GM12878 (cell line): ENCODE data around the gene OR56A5. TPM values are rescaled to one million over a fixed set of nuclear protein-coding genes. Genes with fewer than 3 reads are reported as not detected.

Experiments
- ATAC-seq: fragments of 200-7000 bp; cut with Tn5 transposase; 3 replicates; pipeline ENCODE4 v1.9.1; 2020; ENCODE audit warnings: mild to moderate bottlenecking, moderate library complexity
- BruUV-seq: library from RNA; stranded (reverse); fragments of 400-500 nt; replicated peaks from 2 replicates; lab custom pipeline; 2021; lab: Mats Ljungman, UMichigan
- CTCF ChIA-PET: fragments of 300-600 bp; sonication (Branson Sonifier 250); formaldehyde crosslinking; extraction: SDS; loops from one replicate; lab custom pipeline; 2021; ENCODE audit warnings: inconsistent platforms; lab: Yijun Ruan, JAX
- POLR2A ChIA-PET: fragments of 350-600 bp; formaldehyde crosslinking; extraction: SDS; loops from one replicate; lab custom pipeline; 2021; ENCODE audit warnings: inconsistent platforms; lab: Charles Lee
- RAD21 ChIA-PET: fragments of 300-600 bp; sonication (Branson Sonifier 250); formaldehyde crosslinking; loops from one replicate; lab custom pipeline; 2023; ENCODE audit warnings: antibody characterized with exemption; ENCODE audit not compliant: unreplicated experiment; lab: Charles Lee
- SMC1A ChIA-PET: fragments of 300-600 bp; sonication (Branson Sonifier 250); formaldehyde crosslinking; loops from one replicate; lab custom pipeline; 2023; ENCODE audit not compliant: unreplicated experiment, uncharacterized antibody; lab: Charles Lee
- DNase-seq: peaks from one replicate; pipeline ENCODE4 v3.0.0-alpha.2; 2011; ENCODE audit warnings: low read depth, low spot score
- FAIRE-seq: peaks from 3 replicates; lab custom pipeline; 2011; peaks lifted over from hg19 to GRCh38; lab: Jason Lieb, UNC
- H2AFZ ChIP-seq: 2 replicates; pipeline ENCODE4 v1.6.0; 2011; ENCODE audit warnings: low read depth, low read length, control low read depth; ENCODE audit not compliant: control insufficient read depth
- H3K27ac ChIP-seq: 2 replicates; pipeline ENCODE4 v1.5.1; 2011; ENCODE audit warnings: control low read depth; ENCODE audit not compliant: control insufficient read depth, insufficient read depth
- H3K27me3 ChIP-seq, 2 experiments: replicated peaks in 1 of 2; 2 replicates each; pipeline versions ENCODE4 v1.6.0 to v1.6.1; 2011; ENCODE audit warnings: low read length in 1 of 2; ENCODE audit not compliant: control insufficient read depth in 2 of 2, insufficient read depth in 2 of 2
- H3K36me3 ChIP-seq, 2 experiments: 2 replicates each; pipeline ENCODE4 v1.5.1; 2011; ENCODE audit warnings: low read length in 1 of 2; ENCODE audit not compliant: control insufficient read depth in 2 of 2, insufficient read depth in 2 of 2
- H3K4me1 ChIP-seq: 2 replicates; pipeline ENCODE4 v1.6.1; 2011; ENCODE audit warnings: mild to moderate bottlenecking, low read length, moderate library complexity, mixed read lengths; ENCODE audit not compliant: control insufficient read depth, insufficient read depth
- H3K4me2 ChIP-seq: 2 replicates; pipeline ENCODE4 v1.6.0; 2011; ENCODE audit warnings: control low read depth; ENCODE audit not compliant: control insufficient read depth, insufficient read depth
- H3K4me3 ChIP-seq: fragments of 200-600 bp; sonication (generic); 2 replicates; pipeline ENCODE4 v1.5.1; 2016
- H3K79me2 ChIP-seq: 2 replicates; pipeline ENCODE4 v1.6.0; 2011; ENCODE audit warnings: low read length; ENCODE audit not compliant: control insufficient read depth, insufficient read depth
- H3K9ac ChIP-seq: 2 replicates; pipeline ENCODE4 v1.8.0; 2011; ENCODE audit warnings: low read length, control low read depth, mixed read lengths; ENCODE audit not compliant: control insufficient read depth, insufficient read depth
- H3K9me3 ChIP-seq: replicated peaks from 3 replicates; pipeline ENCODE4 v1.5.1; 2011; ENCODE audit warnings: mild to moderate bottlenecking, low read length; ENCODE audit not compliant: control insufficient read depth, insufficient read depth
- H4K20me1 ChIP-seq: 2 replicates; pipeline ENCODE4 v1.6.0; 2011; ENCODE audit not compliant: control insufficient read depth, insufficient read depth
- BMI1 ChIP-seq: fragments of 450-650 bp; IDR thresholded peaks from 2 replicates; pipeline ENCODE4 v1.6.1; 2016; ENCODE audit warnings: mild to moderate bottlenecking, moderate library complexity, borderline replicate concordance
- CBX5 ChIP-seq: sonication (generic); IDR thresholded peaks from 2 replicates; pipeline ENCODE4 v1.6.1; 2016; ENCODE audit warnings: low read depth, moderate library complexity, mild to moderate bottlenecking, inconsistent platforms
- CHD4 ChIP-seq: fragments of 200-600 bp; sonication (generic); IDR thresholded peaks from 2 replicates; pipeline ENCODE4 v1.6.1; 2016; ENCODE audit warnings: mild to moderate bottlenecking
- CREB1 ChIP-seq: IDR thresholded peaks from 2 replicates; pipeline ENCODE4 v1.6.1; 2012; ENCODE audit warnings: low read depth, mild to moderate bottlenecking, inconsistent platforms
- EZH2 ChIP-seq: IDR thresholded peaks from 2 replicates; pipeline ENCODE4 v1.6.1; 2012; ENCODE audit warnings: low read depth, mild to moderate bottlenecking, control low read depth, inconsistent platforms, low read length, borderline replicate concordance; ENCODE audit not compliant: control insufficient read depth
- MEF2A ChIP-seq: IDR thresholded peaks from 2 replicates; pipeline ENCODE4 v1.6.1; 2011; ENCODE audit warnings: low read depth, mild to moderate bottlenecking, low read length, moderate library complexity; ENCODE audit not compliant: insufficient read depth
- MYC ChIP-seq: IDR thresholded peaks from 2 replicates; pipeline ENCODE4 v1.6.1; 2011; ENCODE audit warnings: mild to moderate bottlenecking, low read length, moderate library complexity, inconsistent platforms; ENCODE audit not compliant: insufficient read depth, insufficient replicate concordance, insufficient read length, severe bottlenecking
- RAD21 ChIP-seq: IDR thresholded peaks from 2 replicates; pipeline ENCODE4 v1.6.1; 2011; ENCODE audit warnings: mild to moderate bottlenecking, low read depth, low read length, moderate library complexity; ENCODE audit not compliant: insufficient read depth
- SPI1 ChIP-seq: IDR thresholded peaks from 2 replicates; pipeline ENCODE4 v1.6.1; 2011; ENCODE audit warnings: low read depth, mild to moderate bottlenecking, low read length, moderate library complexity, borderline replicate concordance; ENCODE audit not compliant: insufficient read depth
- TAF1 ChIP-seq: IDR thresholded peaks from 2 replicates; pipeline ENCODE4 v1.6.1; 2011; ENCODE audit warnings: mild to moderate bottlenecking, low read depth, low read length, borderline replicate concordance
- ZNF217 ChIP-seq: fragments of 450-650 bp; IDR thresholded peaks from 2 replicates; pipeline ENCODE4 v1.6.1; 2017; ENCODE audit warnings: antibody characterized with exemption, mild to moderate bottlenecking
- ZNF622 ChIP-seq: fragments of 450-650 bp; IDR thresholded peaks from 2 replicates; pipeline ENCODE4 v1.6.1; 2017; ENCODE audit warnings: mild to moderate bottlenecking, inconsistent platforms
- ZSCAN29 ChIP-seq: fragments of 450-650 bp; IDR thresholded peaks from 2 replicates; pipeline ENCODE4 v1.6.1; 2017; ENCODE audit warnings: mild to moderate bottlenecking, moderate library complexity
- WGBS: methylation state at CpG from one replicate; pipeline ENCODE4 v1.1.6; 2016; ENCODE audit warnings: low lambda C conversion rate; ENCODE audit not compliant: insufficient replicate concordance, insufficient coverage; ENCODE audit errors: missing lambda C conversion rate; 5-methylcytosine and 5-hydroxymethylcytosine counted together
- in situ Hi-C: fragments of 300-500 bp; cut with MboI; formaldehyde crosslinking; loops from 9 replicates; pipeline ENCODE4 v1.14.3; 2018; ENCODE audit warnings: mixed read lengths
- intact Hi-C: fragments of 100-400 bp; cut with micrococcal nuclease; formaldehyde crosslinking; loops from one replicate; pipeline ENCODE4 v1.14.2; 2022; ENCODE audit not compliant: unreplicated experiment
- polyA plus RNA-seq, 11 experiments: library from polyadenylated mRNA; depleted of rRNA in 4 of 11; unstranded in 6 of 11; stranded (reverse) in 5 of 11; fragments of >200 nt; fragmentation: Nextera tagmentation in 4 of 11; fragmentation: Illumina TruSeq in 1 of 11; extraction: Ambion mirVana in 4 of 11; extraction: Trizol in 1 of 11; gene quantifications; 1 replicate in 1 of 11; 2 replicates in 10 of 11; pipeline versions ENCODE4 v1.2.1 to v1.2.3, GENCODE V29; 2011 to 2016; ENCODE audit warnings: inconsistent platforms in 2 of 11, missing spikeins in 2 of 11, low read depth in 1 of 11
- total RNA-seq, 4 experiments: library from RNA; depleted of rRNA in 3 of 4; stranded (reverse); fragments of >200 nt in 3 of 4; fragmentation: Illumina TruSeq in 1 of 4; extraction: Trizol in 1 of 4; gene quantifications; 2 replicates each; pipeline versions ENCODE4 v1.2.1 to v1.2.3, GENCODE V29; 2013 to 2021
- TF ChIP-seq, protein P1 (sequence below): IDR thresholded peaks from 2 replicates; pipeline ENCODE4 v1.6.1; 2011; ENCODE audit warnings: low read depth, mild to moderate bottlenecking, low read length, moderate library complexity, borderline replicate concordance; ENCODE audit errors: extremely low read depth
- TF ChIP-seq, protein P2 (sequence below): fragments of 450-650 bp; IDR thresholded peaks from 2 replicates; pipeline ENCODE4 v1.6.1; 2017; ENCODE audit warnings: mild to moderate bottlenecking
- TF ChIP-seq, protein P3 (sequence below): fragments of 450-650 bp; IDR thresholded peaks from 2 replicates; pipeline ENCODE4 v1.6.1; 2017; ENCODE audit warnings: mild to moderate bottlenecking, moderate library complexity

The OR56A5 gene
- total and polyA plus RNA-seq, 10 of the 15 experiments (the other 5 are each of a cell fraction or from before 2014, with no cell fraction given) = not detected

DNA sequence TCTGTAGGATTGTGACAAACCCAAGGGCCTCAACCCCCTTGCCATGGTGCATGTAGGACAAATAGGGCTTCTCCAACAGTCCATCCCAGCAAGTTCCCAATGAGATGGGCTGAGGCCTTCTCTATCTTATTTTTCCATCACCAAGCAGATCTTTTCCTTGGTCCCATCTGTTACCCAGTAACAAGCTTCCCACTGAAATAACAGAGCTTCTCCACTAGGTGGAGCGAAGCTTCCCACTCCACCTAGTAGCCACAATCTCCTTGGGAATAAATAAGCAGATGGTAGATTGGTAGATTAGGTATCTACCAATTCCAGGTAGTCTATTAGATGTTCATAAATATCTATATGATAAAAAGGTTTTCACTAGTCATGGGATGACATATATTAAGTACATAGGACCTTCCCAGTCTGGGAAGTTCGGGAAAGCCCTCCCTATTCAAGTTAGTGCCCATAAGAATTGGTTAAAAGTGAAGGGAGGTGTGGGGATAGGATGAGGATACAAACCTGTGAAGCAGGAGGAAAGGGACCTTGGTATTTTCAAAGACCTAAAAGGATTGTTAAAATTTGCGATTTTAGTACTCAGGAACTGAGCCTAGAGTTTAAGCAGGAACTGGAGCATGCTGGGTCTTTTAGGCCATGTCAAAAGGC lies 24.4 kb upstream of the OR56A5 start:
- Histone ChIP-seq H3K9ac (no peak overlapping the region), H4K20me1 (no peaks in the 10 kb centered on the region), H3K9me3 (no peaks in the 10 kb centered on the region), H3K27me3 (no peaks in the 10 kb centered on the region), H2AFZ (no peak overlapping the region), H3K4me3 (no peak overlapping the region), H3K27ac (no peak overlapping the region), H3K79me2 (no peaks in the 10 kb centered on the region), H3K36me3 (no peaks in the 10 kb centered on the region), H3K4me1 (no peaks in the 10 kb centered on the region), H3K4me2 (no peak overlapping the region)
- RAD21 ChIA-PET = interaction anchor here (0.9 to 1.3 kb wide), 2 partner anchors 313 to 370 kb away, joined by 3 read pairs; no protein-coding TSS in a partner anchor
- no TSS peak for BruUV-seq
- CTCF ChIA-PET = interaction anchor here (0.6 to 1.9 kb wide), 6 partner anchors 17 to 1993 kb away, joined by 3 to 14 read pairs (median 4); no protein-coding TSS in a partner anchor
- peak; percentile 52; the same call in 2 of the 3 replicates for ATAC-seq
- POLR2A ChIA-PET = no interaction called here
- SMC1A ChIA-PET = interaction anchor here (0.7 to 0.8 kb wide), 2 partner anchors 14 to 209 kb away, joined by 3 read pairs; partner anchors contain the start of gene OR56A4
- FAIRE-seq = no peak
- intact Hi-C loops (no loop called here), in situ Hi-C loops (no loop called here)
- 18% methylated on average over 3 of the region's 3 CpGs for WGBS
- DNase-seq = no peak
- TF ChIP-seq CHD4 (no peak), BMI1 (no peak), MEF2A (no peak), EZH2 (no peak), CREB1 (no peak), ZSCAN29 (no peak), RAD21 (peak; percentile 37), CBX5 (no peak), SPI1 (no peak), ZNF622 (no peak), TAF1 (no peak), MYC (no peak), ZNF217 (no peak)
- TF ChIP-seq, protein P1, sequence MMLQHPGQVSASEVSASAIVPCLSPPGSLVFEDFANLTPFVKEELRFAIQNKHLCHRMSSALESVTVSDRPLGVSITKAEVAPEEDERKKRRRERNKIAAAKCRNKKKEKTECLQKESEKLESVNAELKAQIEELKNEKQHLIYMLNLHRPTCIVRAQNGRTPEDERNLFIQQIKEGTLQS = no peak
- TF ChIP-seq, protein P2, sequence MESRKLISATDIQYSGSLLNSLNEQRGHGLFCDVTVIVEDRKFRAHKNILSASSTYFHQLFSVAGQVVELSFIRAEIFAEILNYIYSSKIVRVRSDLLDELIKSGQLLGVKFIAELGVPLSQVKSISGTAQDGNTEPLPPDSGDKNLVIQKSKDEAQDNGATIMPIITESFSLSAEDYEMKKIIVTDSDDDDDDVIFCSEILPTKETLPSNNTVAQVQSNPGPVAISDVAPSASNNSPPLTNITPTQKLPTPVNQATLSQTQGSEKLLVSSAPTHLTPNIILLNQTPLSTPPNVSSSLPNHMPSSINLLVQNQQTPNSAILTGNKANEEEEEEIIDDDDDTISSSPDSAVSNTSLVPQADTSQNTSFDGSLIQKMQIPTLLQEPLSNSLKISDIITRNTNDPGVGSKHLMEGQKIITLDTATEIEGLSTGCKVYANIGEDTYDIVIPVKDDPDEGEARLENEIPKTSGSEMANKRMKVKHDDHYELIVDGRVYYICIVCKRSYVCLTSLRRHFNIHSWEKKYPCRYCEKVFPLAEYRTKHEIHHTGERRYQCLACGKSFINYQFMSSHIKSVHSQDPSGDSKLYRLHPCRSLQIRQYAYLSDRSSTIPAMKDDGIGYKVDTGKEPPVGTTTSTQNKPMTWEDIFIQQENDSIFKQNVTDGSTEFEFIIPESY = no peak
- TF ChIP-seq, protein P3, sequence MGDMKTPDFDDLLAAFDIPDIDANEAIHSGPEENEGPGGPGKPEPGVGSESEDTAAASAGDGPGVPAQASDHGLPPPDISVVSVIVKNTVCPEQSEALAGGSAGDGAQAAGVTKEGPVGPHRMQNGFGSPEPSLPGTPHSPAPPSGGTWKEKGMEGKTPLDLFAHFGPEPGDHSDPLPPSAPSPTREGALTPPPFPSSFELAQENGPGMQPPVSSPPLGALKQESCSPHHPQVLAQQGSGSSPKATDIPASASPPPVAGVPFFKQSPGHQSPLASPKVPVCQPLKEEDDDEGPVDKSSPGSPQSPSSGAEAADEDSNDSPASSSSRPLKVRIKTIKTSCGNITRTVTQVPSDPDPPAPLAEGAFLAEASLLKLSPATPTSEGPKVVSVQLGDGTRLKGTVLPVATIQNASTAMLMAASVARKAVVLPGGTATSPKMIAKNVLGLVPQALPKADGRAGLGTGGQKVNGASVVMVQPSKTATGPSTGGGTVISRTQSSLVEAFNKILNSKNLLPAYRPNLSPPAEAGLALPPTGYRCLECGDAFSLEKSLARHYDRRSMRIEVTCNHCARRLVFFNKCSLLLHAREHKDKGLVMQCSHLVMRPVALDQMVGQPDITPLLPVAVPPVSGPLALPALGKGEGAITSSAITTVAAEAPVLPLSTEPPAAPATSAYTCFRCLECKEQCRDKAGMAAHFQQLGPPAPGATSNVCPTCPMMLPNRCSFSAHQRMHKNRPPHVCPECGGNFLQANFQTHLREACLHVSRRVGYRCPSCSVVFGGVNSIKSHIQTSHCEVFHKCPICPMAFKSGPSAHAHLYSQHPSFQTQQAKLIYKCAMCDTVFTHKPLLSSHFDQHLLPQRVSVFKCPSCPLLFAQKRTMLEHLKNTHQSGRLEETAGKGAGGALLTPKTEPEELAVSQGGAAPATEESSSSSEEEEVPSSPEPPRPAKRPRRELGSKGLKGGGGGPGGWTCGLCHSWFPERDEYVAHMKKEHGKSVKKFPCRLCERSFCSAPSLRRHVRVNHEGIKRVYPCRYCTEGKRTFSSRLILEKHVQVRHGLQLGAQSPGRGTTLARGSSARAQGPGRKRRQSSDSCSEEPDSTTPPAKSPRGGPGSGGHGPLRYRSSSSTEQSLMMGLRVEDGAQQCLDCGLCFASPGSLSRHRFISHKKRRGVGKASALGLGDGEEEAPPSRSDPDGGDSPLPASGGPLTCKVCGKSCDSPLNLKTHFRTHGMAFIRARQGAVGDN = no peak
